ENCODE measurements around the gene PHKG2. TPM values are rescaled to one million over a fixed set of nuclear protein-coding genes. Genes with fewer than 3 reads are reported as not detected.

The PHKG2 gene
- polyA plus RNA-seq, 2 of the 4 experiments (the other 2 are of a cell fraction) = 28.0 to 37.3 TPM

GRCh38 chr16:30784215-30784614 lies 36.0 kb downstream of the PHKG2 start:
- WGBS (ENCODE audit: missing lambda C conversion rate) = 90% methylated on average over 14 of the region's 18 CpGs
- DNase-seq (ENCODE audit: low read depth in 1 of 2, low spot score in 1 of 2) = no peak
- Histone ChIP-seq H3K9me3 (no peaks in the 10 kb centered on the region), H3K4me3 (no peak overlapping the region), H3K4me1 (peaks cover 17% of the 10 kb centered on the region), H3K27ac (no peak overlapping the region), H3K4me2 (no peak overlapping the region)
- ATAC-seq = no peak
- CTCF ChIA-PET = interaction anchor here (1.2 to 4.8 kb wide), 3 partner anchors 29 to 157 kb away, joined by 3 to 34 read pairs (median 3); no protein-coding TSS in a partner anchor
- no peak for TF ChIP-seq JUNB (IDR thresholded peaks at IDR 0.05)
- TF ChIP-seq KDM1A (IDR thresholded peaks at IDR 0.05; ENCODE audit: low read depth) = no peak
- no peak for TF ChIP-seq PHF8 (IDR thresholded peaks at IDR 0.05; ENCODE audit: borderline replicate concordance, low read depth)
- TF ChIP-seq FOSB (CRISPR knock-in tag; IDR thresholded peaks at IDR 0.05) = no peak
- no peak for TF ChIP-seq JUN (IDR thresholded peaks at IDR 0.05)
- no peak for TF ChIP-seq SREBF2 (IDR thresholded peaks at IDR 0.05)
- no peak for TF ChIP-seq EHF (CRISPR knock-in tag; IDR thresholded peaks at IDR 0.05)
- no peak for TF ChIP-seq FOXS1 (CRISPR knock-in tag; IDR thresholded peaks at IDR 0.05)
- TF ChIP-seq HOXA7 (CRISPR knock-in tag; IDR thresholded peaks at IDR 0.05) = no peak
- no peak for TF ChIP-seq ZC3H11A (IDR thresholded peaks at IDR 0.05)
- TF ChIP-seq FOSL2 (IDR thresholded peaks at IDR 0.05) = no peak
- no peak for TF ChIP-seq FOSL2 (CRISPR knock-in tag; IDR thresholded peaks at IDR 0.05)
- TF ChIP-seq CHD4 (IDR thresholded peaks at IDR 0.05; ENCODE audit: borderline replicate concordance) = no peak
- TF ChIP-seq ATOH8 (CRISPR knock-in tag; IDR thresholded peaks at IDR 0.05; ENCODE audit: low read depth) = no peak
- no peak for TF ChIP-seq RNF2 (IDR thresholded peaks at IDR 0.05; ENCODE audit: borderline replicate concordance, low read depth)
- no peak for TF ChIP-seq HOXB13 (CRISPR knock-in tag; IDR thresholded peaks at IDR 0.05; ENCODE audit: low read depth)
- TF ChIP-seq MYC (IDR thresholded peaks at IDR 0.05; ENCODE audit: borderline replicate concordance, low read length) = no peak
- TF ChIP-seq RCOR1 (IDR thresholded peaks at IDR 0.05; ENCODE audit: low read depth, low read length) = no peak
- TF ChIP-seq CBX2 (IDR thresholded peaks at IDR 0.05; ENCODE audit: borderline replicate concordance, low read depth) = no peak
- no peak for TF ChIP-seq RFX5 (IDR thresholded peaks at IDR 0.05)
- POLR2A ChIA-PET = no interaction called here
- no peak for FAIRE-seq

- ATAC-seq = no peak
- no peak for FAIRE-seq
- ChIA-PET POLR2A (interaction anchor here (1.4 kb wide), 1 partner anchor 20 kb away, joined by 8 read pairs; no protein-coding TSS in a partner anchor), CTCF (interaction anchor here (0.6 to 4.8 kb wide), 5 partner anchors 17 to 156 kb away, joined by 3 to 34 read pairs (median 3); no protein-coding TSS in a partner anchor)
- 79% methylated on average over 7 of the region's 7 CpGs for WGBS (ENCODE audit: missing lambda C conversion rate)
- H3K4me3 ChIP-seq = peak overlapping the region; percentile 98
- no peaks in the 10 kb centered on the region for H3K9me3 ChIP-seq
- H3K27ac ChIP-seq = peak overlapping the region; percentile 97 to 99; a peak in 5 of 6 replicates
- TF ChIP-seq, protein P1, sequence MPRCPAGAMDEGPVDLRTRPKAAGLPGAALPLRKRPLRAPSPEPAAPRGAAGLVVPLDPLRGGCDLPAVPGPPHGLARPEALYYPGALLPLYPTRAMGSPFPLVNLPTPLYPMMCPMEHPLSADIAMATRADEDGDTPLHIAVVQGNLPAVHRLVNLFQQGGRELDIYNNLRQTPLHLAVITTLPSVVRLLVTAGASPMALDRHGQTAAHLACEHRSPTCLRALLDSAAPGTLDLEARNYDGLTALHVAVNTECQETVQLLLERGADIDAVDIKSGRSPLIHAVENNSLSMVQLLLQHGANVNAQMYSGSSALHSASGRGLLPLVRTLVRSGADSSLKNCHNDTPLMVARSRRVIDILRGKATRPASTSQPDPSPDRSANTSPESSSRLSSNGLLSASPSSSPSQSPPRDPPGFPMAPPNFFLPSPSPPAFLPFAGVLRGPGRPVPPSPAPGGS (IDR thresholded peaks at IDR 0.05) = no peak
- TF ChIP-seq JUN (IDR thresholded peaks at IDR 0.05) (no peak), CHD4 (IDR thresholded peaks at IDR 0.05; ENCODE audit: borderline replicate concordance) (no peak), REST (IDR thresholded peaks at IDR 0.05) (no peak), ZC3H11A (IDR thresholded peaks at IDR 0.05) (peak; percentile 83), TFCP2L1 (CRISPR knock-in tag; IDR thresholded peaks at IDR 0.05) (no peak), CBX8 (IDR thresholded peaks at IDR 0.05) (no peak), ESRRA (IDR thresholded peaks at IDR 0.05; ENCODE audit: borderline replicate concordance, low read length) (0 out of 2 replicates have a peak, but pooled peaks have one; percentile 45)
- peaks cover 17% of the 10 kb centered on the region for H3K4me1 ChIP-seq
- H3K4me2 ChIP-seq = peak overlapping the region; percentile 96
- DNase-seq (ENCODE audit: low read depth in 1 of 2, low spot score in 1 of 2) = no peak
Observed at GRCh38 chr16:30785126-30786106, 37.2 kb downstream of the PHKG2 start.

Data from A549 (cell line).